Brain microvascular endothelial cell (primary cell): ENCODE results near the gene DSEL.
A peak's percentile ranks its signal among the peaks of the same experiment; 100 is the strongest.

Experiments
- DNase-seq: peaks from one replicate; pipeline ENCODE4 v3.0.0-alpha.2; 2020
- H3K27ac ChIP-seq: fragments of 250-450 bp; sonication (Bioruptor Pico); 2 replicates; pipeline ENCODE4 v1.5.1; 2020; ENCODE audit warnings: mild to moderate bottlenecking, moderate library complexity
- H3K27me3 ChIP-seq: fragments of 250-450 bp; sonication (Bioruptor Pico); replicated peaks from 2 replicates; pipeline ENCODE4 v1.5.1; 2020; ENCODE audit warnings: mild to moderate bottlenecking
- H3K36me3 ChIP-seq: fragments of 250-450 bp; sonication (Bioruptor Pico); replicated peaks from 2 replicates; pipeline ENCODE4 v1.5.1; 2020; ENCODE audit warnings: mild to moderate bottlenecking
- H3K4me3 ChIP-seq: 2 replicates; pipeline ENCODE4 v1.5.1; 2011; ENCODE audit warnings: low read depth, mild to moderate bottlenecking, control low read depth, low read length, moderate library complexity
- in situ Hi-C: cut with HindIII; loops from 2 replicates; pipeline ENCODE4 v1.10.0; 2017; ENCODE audit warnings: low sequenced_read_pairs, low pct_ligation_motif_present
- TF ChIP-seq, protein P1 (sequence below): IDR thresholded peaks from 2 replicates; pipeline ENCODE4 v1.5.1; 2011; ENCODE audit warnings: low read depth, mild to moderate bottlenecking, moderate library complexity, low read length, control low read depth, inconsistent platforms; ENCODE audit errors: missing control alignments

The DSEL gene

DNA sequence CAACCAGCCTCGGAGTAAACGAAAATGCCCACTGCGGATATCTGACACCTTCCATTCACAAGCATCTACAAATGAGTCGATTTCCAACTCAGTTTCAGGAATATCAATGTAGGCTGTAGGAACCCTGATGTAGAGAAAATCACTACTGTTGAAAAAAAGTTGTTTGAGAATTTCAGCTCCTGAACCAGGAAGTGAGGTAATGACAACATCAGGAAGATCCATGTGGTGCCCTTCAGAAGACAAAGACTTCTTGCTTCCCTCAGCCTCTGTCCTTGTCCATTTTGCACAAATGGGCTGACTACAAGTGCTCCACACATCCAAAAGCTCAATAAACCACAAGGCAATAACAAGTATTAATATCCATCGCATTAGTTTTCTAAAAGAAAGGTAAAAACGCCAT is 4.7 kb downstream of the DSEL start:
- Histone ChIP-seq H3K36me3 (no peaks in the 10 kb centered on the region), H3K27me3 (no peaks in the 10 kb centered on the region), H3K27ac (no peak overlapping the region), H3K4me3 (no peak overlapping the region)
- no peak for DNase-seq
- TF ChIP-seq, protein P1, sequence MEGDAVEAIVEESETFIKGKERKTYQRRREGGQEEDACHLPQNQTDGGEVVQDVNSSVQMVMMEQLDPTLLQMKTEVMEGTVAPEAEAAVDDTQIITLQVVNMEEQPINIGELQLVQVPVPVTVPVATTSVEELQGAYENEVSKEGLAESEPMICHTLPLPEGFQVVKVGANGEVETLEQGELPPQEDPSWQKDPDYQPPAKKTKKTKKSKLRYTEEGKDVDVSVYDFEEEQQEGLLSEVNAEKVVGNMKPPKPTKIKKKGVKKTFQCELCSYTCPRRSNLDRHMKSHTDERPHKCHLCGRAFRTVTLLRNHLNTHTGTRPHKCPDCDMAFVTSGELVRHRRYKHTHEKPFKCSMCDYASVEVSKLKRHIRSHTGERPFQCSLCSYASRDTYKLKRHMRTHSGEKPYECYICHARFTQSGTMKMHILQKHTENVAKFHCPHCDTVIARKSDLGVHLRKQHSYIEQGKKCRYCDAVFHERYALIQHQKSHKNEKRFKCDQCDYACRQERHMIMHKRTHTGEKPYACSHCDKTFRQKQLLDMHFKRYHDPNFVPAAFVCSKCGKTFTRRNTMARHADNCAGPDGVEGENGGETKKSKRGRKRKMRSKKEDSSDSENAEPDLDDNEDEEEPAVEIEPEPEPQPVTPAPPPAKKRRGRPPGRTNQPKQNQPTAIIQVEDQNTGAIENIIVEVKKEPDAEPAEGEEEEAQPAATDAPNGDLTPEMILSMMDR = no peak
- in situ Hi-C loops = no loop called here

DNA sequence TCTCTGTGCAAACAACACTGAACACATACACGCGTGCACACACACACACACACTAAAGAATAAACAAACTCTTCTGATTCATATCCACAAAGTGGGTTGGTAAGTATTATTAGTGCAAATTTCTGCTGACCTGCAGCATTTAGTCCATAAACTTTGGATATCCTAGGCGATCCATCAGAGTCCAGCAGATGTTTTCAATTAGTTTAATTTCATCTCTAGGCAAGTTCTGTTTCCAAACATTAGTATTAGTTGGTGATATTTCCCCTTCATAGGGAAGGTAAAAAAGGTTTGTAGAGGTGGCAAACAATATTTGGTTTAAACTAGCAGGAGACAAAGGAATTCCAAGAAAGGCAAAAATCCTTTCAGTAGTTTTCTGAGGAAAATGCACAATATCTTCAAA is 5.7 kb downstream of the DSEL start:
- no peaks in the 10 kb centered on the region for H3K36me3 ChIP-seq
- no peak overlapping the region for H3K27ac ChIP-seq
- H3K27me3 ChIP-seq = no peaks in the 10 kb centered on the region
- DNase-seq = no peak
- TF ChIP-seq, protein P1 = no peak
- no peak overlapping the region for H3K4me3 ChIP-seq
- in situ Hi-C loops = no loop called here

DNA sequence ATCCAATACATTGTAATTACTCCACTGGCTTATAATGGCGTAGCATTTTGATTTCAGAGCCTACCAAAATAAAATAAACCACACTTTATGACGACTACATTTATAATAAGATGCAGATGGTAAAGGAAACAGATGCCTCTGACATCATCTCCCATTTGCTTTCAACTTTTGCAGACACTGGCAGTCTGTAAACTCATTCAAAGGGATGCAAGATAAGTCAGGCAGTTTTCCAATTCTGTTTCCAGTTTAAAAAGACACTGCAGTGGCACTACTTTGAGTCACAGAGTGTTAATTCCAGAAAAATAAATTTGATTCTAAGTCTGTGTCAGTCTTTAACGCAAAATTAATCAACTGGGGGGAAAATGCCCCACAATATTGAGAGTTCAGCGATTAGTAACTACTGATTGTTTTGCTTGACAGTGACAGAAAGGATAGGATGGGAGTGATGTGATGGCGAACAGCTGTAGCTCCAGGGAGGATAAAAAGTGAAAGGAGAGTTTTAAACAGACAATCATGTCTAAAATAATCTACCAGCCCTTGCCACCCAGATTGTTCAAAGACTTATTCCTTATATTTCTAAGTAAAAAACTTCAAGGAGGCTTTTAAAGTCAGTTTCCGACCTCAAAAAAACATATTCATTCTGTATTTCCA is 6.7 kb downstream of the DSEL start:
- Histone ChIP-seq H3K4me3 (no peak overlapping the region), H3K27me3 (no peaks in the 10 kb centered on the region), H3K36me3 (no peaks in the 10 kb centered on the region), H3K27ac (no peak overlapping the region)
- in situ Hi-C loops = no loop called here
- TF ChIP-seq, protein P1 = no peak
- DNase-seq = no peak

DNA sequence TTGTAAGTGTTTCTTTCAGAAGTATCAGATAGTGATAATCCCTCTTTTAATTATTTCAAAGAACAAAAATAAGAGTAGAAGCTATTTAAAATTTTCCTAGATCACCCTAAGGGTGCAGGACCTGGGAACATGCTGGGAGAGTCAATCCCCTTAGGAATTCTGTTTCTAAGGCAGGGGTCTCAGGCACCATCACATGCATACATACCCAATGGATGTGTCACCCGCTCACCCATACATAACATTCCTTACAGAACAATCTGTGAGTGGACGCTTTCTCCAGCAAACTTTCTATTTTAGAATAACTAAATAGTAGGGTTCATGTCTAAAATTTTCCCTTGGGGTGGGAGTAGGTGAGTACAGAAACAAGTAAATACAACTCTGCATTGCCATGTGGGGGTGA is 8.4 kb downstream of the DSEL start:
- TF ChIP-seq, protein P1 = no peak
- in situ Hi-C loops = no loop called here
- H3K27ac ChIP-seq = no peak overlapping the region
- no peaks in the 10 kb centered on the region for H3K36me3 ChIP-seq
- H3K27me3 ChIP-seq = no peaks in the 10 kb centered on the region
- DNase-seq = peak; percentile 42
- H3K4me3 ChIP-seq = no peak overlapping the region

DNA sequence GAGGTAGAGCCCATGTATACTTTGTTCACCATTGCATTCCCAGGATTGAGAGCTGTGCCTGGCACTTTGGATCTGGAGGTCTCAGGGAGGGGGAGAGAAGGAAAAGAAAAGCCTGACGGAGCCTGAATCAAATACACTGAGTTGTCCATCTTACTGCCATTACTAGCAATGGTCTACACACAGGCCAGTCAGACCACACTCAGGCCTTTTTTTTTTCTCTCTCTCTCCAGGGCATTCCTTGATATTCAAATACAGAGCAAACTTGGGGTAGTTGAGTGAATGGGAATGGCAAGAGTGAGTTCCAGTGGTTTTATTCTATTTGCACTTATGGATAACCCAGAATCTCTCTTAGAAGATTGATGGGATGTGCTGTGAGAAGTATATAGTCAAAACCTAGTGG is 11.8 kb downstream of the DSEL start:
- Histone ChIP-seq H3K27ac (no peak overlapping the region), H3K4me3 (no peak overlapping the region), H3K27me3 (no peaks in the 10 kb centered on the region), H3K36me3 (no peaks in the 10 kb centered on the region)
- TF ChIP-seq, protein P1 = no peak
- in situ Hi-C loops = no loop called here
- DNase-seq = no peak
